HEK293 (cell line): ENCODE data around the gene CDO1.

Experiments
- AEBP2 ChIP-seq: fragments of 450-650 bp; formaldehyde crosslinking; IDR thresholded peaks from 2 replicates; pipeline ENCODE4 v1.5.1; 2016; ENCODE audit warnings: missing biosample characterization, missing genetic modification characterization, borderline replicate concordance
- GFI1B ChIP-seq: fragments of 450-650 bp; formaldehyde crosslinking; IDR thresholded peaks from 2 replicates; pipeline ENCODE4 v1.5.1; 2016; ENCODE audit warnings: missing biosample characterization, missing genetic modification characterization
- IKZF3 ChIP-seq: fragments of 450-650 bp; IDR thresholded peaks from 2 replicates; pipeline ENCODE4 v1.5.0; 2018; ENCODE audit warnings: missing biosample characterization, mild to moderate bottlenecking, missing genetic modification characterization, moderate library complexity
- KLF16 ChIP-seq: fragments of 450-650 bp; formaldehyde crosslinking; IDR thresholded peaks from 2 replicates; pipeline ENCODE4 v1.5.1; 2017; ENCODE audit warnings: missing biosample characterization, missing genetic modification characterization
- MYNN ChIP-seq: fragments of 450-650 bp; formaldehyde crosslinking; IDR thresholded peaks from 2 replicates; pipeline ENCODE4 v1.5.1; 2016; ENCODE audit warnings: missing biosample characterization, missing genetic modification characterization, borderline replicate concordance
- REPIN1 ChIP-seq: fragments of 450-650 bp; formaldehyde crosslinking; IDR thresholded peaks from 2 replicates; pipeline ENCODE4 v1.5.1; 2017; ENCODE audit warnings: missing biosample characterization, missing genetic modification characterization, low read depth
- REST ChIP-seq: fragments of 450-650 bp; formaldehyde crosslinking; IDR thresholded peaks from 2 replicates; pipeline ENCODE4 v1.5.1; 2016; ENCODE audit warnings: missing biosample characterization, missing genetic modification characterization
- SALL2 ChIP-seq: fragments of 450-650 bp; formaldehyde crosslinking; IDR thresholded peaks from 2 replicates; pipeline ENCODE4 v1.5.0; 2017; ENCODE audit warnings: missing biosample characterization, mild to moderate bottlenecking, missing genetic modification characterization, borderline replicate concordance
- SCRT1 ChIP-seq: fragments of 450-650 bp; formaldehyde crosslinking; IDR thresholded peaks from 2 replicates; pipeline ENCODE4 v1.5.1; 2016; ENCODE audit warnings: missing biosample characterization, missing genetic modification characterization, borderline replicate concordance
- ZBTB44 ChIP-seq: fragments of 450-650 bp; IDR thresholded peaks from 2 replicates; pipeline ENCODE4 v1.5.1; 2018; ENCODE audit warnings: missing biosample characterization, mild to moderate bottlenecking, missing genetic modification characterization
- ZBTB49 ChIP-seq: fragments of 450-650 bp; formaldehyde crosslinking; IDR thresholded peaks from 2 replicates; pipeline ENCODE4 v1.5.1; 2016; ENCODE audit warnings: missing biosample characterization, missing genetic modification characterization, low read depth
- ZNF10 ChIP-seq: fragments of 450-650 bp; formaldehyde crosslinking; IDR thresholded peaks from 2 replicates; pipeline ENCODE4 v1.5.1; 2017; ENCODE audit warnings: missing biosample characterization, missing genetic modification characterization
- ZNF132 ChIP-seq: fragments of 450-650 bp; formaldehyde crosslinking; IDR thresholded peaks from 2 replicates; pipeline ENCODE4 v1.5.1; 2017; ENCODE audit warnings: missing biosample characterization, missing genetic modification characterization, borderline replicate concordance
- ZNF146 ChIP-seq: fragments of 450-650 bp; formaldehyde crosslinking; IDR thresholded peaks from 2 replicates; pipeline ENCODE4 v1.5.1; 2016; ENCODE audit warnings: missing biosample characterization, missing genetic modification characterization
- ZNF16 ChIP-seq: fragments of 450-650 bp; formaldehyde crosslinking; IDR thresholded peaks from 2 replicates; pipeline ENCODE4 v1.5.1; 2016; ENCODE audit warnings: low read depth, missing biosample characterization, missing genetic modification characterization
- ZNF2 ChIP-seq: fragments of 450-650 bp; formaldehyde crosslinking; IDR thresholded peaks from 2 replicates; pipeline ENCODE4 v1.5.1; 2016; ENCODE audit warnings: missing biosample characterization, missing genetic modification characterization
- ZNF280C ChIP-seq: fragments of 450-650 bp; formaldehyde crosslinking; IDR thresholded peaks from 2 replicates; pipeline ENCODE4 v1.5.1; 2016; ENCODE audit warnings: missing biosample characterization, missing genetic modification characterization
- ZNF426 ChIP-seq: fragments of 450-650 bp; formaldehyde crosslinking; IDR thresholded peaks from 2 replicates; pipeline ENCODE4 v1.5.1; 2017; ENCODE audit warnings: missing biosample characterization, missing genetic modification characterization, mild to moderate bottlenecking, inconsistent platforms, moderate library complexity
- ZNF449 ChIP-seq: fragments of 450-650 bp; formaldehyde crosslinking; IDR thresholded peaks from 2 replicates; pipeline ENCODE4 v1.5.1; 2017; ENCODE audit warnings: missing biosample characterization, mild to moderate bottlenecking, missing genetic modification characterization, moderate library complexity
- ZNF596 ChIP-seq: fragments of 450-650 bp; IDR thresholded peaks from 2 replicates; pipeline ENCODE4 v1.5.0; 2018; ENCODE audit warnings: missing biosample characterization, mild to moderate bottlenecking, missing genetic modification characterization, moderate library complexity
- ZNF610 ChIP-seq: fragments of 450-650 bp; formaldehyde crosslinking; IDR thresholded peaks from 2 replicates; pipeline ENCODE4 v1.5.1; 2016; ENCODE audit warnings: missing biosample characterization, missing genetic modification characterization, borderline replicate concordance
- ZNF639 ChIP-seq: fragments of 450-650 bp; formaldehyde crosslinking; IDR thresholded peaks from 2 replicates; pipeline ENCODE4 v1.5.1; 2016; ENCODE audit warnings: missing biosample characterization, missing genetic modification characterization
- ZSCAN30 ChIP-seq: fragments of 450-650 bp; IDR thresholded peaks from 2 replicates; pipeline ENCODE4 v1.5.1; 2018; ENCODE audit warnings: missing biosample characterization, mild to moderate bottlenecking, missing genetic modification characterization, moderate library complexity
- ZXDB ChIP-seq: fragments of 450-650 bp; formaldehyde crosslinking; IDR thresholded peaks from 2 replicates; pipeline ENCODE4 v1.5.1; 2016; ENCODE audit warnings: missing biosample characterization, missing genetic modification characterization

The CDO1 gene

GRCh38 chr5:115857626-115858349 is 41.3 kb upstream of the CDO1 start (continued):
- TF ChIP-seq AEBP2 (tag by site-specific recombination) (no peak), ZNF16 (tag by site-specific recombination) (no peak), MYNN (no peak), REST (no peak), IKZF3 (peak; percentile 70), ZNF449 (tag by site-specific recombination) (no peak), ZBTB44 (tag by site-specific recombination) (0 out of 2 replicates have a peak, but pooled peaks have one; percentile 27), GFI1B (tag by site-specific recombination) (peak; percentile 13; the same call in 1 of the 2 replicates), REPIN1 (tag by site-specific recombination) (no peak), KLF16 (tag by site-specific recombination) (no peak), ZNF132 (tag by site-specific recombination) (no peak), ZNF146 (tag by site-specific recombination) (no peak), SALL2 (peak; percentile 83; the same call in 1 of the 2 replicates), ZBTB49 (tag by site-specific recombination) (no peak), ZNF596 (tag by site-specific recombination) (no peak), ZNF10 (tag by site-specific recombination) (no peak), ZNF280C (tag by site-specific recombination) (no peak), ZNF610 (tag by site-specific recombination) (no peak), SCRT1 (tag by site-specific recombination) (no peak), ZNF2 (tag by site-specific recombination) (0 out of 2 replicates have a peak, but pooled peaks have one; percentile 50), ZNF426 (tag by site-specific recombination) (no peak), ZXDB (tag by site-specific recombination) (no peak), ZNF639 (tag by site-specific recombination) (no peak), ZSCAN30 (0 out of 2 replicates have a peak, but pooled peaks have one; percentile 31)
